SKM-1 treated with dmso at 0.1 percent for 144 hours (cell line): ENCODE results near the gene CDK14.

Source experiments
- DNase-seq: peaks from one replicate; lab custom pipeline; 2025; ENCODE audit not compliant: unreplicated experiment; lab: John Stamatoyannopoulos, UW

The CDK14 gene

GRCh38 chr7:91239772-91240171 is 643.7 kb downstream of the CDK14 start:
- no peak for DNase-seq

- DNase-seq: no peak
Observed at GRCh38 chr7:91240376-91240941, 644.3 kb downstream of the CDK14 start.

GRCh38 chr7:91242097-91242844 is 646.1 kb downstream of the CDK14 start:
- DNase-seq: no peak

GRCh38 chr7:91243591-91244301 is 647.6 kb downstream of the CDK14 start:
- no peak for DNase-seq

- DNase-seq: no peak
Observed at GRCh38 chr7:91247500-91247899, 651.4 kb downstream of the CDK14 start.

- DNase-seq: no peak
Observed at GRCh38 chr7:91248996-91249395, 652.9 kb downstream of the CDK14 start.

- no peak for DNase-seq
Observed at GRCh38 chr7:91249506-91250233, 653.5 kb downstream of the CDK14 start.

- no peak for DNase-seq
Observed at GRCh38 chr7:91250706-91251105, 654.6 kb downstream of the CDK14 start.

- DNase-seq: no peak
Observed at GRCh38 chr7:91251877-91252276, 655.8 kb downstream of the CDK14 start.
